ENCODE measurements around the gene ZNF496.

Gene ZNF496

DNA sequence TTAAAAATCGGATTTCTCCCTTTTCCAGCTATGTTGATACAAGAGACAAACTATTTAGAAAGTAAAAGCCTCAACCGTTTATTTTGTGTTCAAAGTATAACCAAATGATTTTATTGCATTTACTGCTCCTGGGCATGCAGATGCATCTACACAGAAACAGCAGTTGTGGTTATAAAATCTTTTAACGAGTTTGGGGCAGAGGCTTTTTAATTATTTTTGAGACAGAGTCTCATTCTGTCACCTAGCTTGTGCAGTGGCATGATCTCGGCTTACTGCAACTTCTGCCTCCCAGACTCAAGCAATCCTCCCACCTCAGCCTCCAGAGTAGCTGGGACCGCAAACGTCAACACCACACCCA, 33.6 kb downstream of the ZNF496 start:
- no peak overlapping the region for H3K4me3 ChIP-seq (ENCODE audit: low read length)
- TF ChIP-seq, protein P1, sequence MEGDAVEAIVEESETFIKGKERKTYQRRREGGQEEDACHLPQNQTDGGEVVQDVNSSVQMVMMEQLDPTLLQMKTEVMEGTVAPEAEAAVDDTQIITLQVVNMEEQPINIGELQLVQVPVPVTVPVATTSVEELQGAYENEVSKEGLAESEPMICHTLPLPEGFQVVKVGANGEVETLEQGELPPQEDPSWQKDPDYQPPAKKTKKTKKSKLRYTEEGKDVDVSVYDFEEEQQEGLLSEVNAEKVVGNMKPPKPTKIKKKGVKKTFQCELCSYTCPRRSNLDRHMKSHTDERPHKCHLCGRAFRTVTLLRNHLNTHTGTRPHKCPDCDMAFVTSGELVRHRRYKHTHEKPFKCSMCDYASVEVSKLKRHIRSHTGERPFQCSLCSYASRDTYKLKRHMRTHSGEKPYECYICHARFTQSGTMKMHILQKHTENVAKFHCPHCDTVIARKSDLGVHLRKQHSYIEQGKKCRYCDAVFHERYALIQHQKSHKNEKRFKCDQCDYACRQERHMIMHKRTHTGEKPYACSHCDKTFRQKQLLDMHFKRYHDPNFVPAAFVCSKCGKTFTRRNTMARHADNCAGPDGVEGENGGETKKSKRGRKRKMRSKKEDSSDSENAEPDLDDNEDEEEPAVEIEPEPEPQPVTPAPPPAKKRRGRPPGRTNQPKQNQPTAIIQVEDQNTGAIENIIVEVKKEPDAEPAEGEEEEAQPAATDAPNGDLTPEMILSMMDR (conservative IDR thresholded peaks at IDR 0.05; ENCODE audit: low read length): no peak
- DNase-seq (ENCODE audit: low read depth): no peak

DNA sequence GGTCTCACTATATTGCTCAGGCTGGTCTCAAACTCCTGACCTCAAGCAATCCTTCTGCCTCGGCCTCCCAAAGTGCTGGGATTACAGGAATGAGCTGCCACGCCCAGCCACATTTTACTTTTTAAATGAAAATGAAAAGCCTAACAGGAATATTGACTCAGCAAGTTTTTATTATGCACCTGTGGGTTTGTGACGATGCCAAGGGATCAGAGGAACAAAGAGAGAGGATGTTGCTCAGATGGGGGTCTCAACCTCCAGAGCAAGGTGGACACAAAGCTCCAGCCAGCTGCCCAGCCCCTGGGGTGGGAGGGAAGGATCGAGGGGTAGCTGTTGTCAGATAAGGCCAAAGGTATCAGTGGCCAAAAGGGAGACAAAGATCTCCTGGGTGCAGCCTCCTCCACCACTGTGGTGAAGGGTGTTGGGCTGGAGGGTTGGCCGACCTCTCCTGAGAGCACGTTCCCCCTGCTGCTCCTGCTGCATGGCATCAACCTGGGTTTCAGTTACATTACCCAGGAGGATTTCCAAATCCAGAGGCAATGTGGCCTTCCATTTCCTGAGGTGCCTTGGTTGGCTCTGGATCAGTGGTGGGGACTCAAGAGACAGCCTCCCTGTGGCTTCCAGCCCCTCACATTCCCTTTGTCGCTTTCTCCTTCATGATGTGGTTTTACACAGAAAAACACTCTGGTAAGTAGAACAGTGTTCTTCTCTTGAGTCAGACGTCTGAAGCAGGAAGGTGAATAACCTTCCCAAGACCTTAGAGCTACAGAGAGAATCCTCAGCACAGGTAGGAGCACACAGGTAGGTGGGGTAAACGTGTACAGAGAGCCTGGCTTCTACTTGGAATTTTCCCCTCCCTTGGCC, 34.2 kb downstream of the ZNF496 start:
- no peak overlapping the region for H3K4me3 ChIP-seq (ENCODE audit: low read length)
- TF ChIP-seq, protein P1 (conservative IDR thresholded peaks at IDR 0.05; ENCODE audit: low read length): no peak
- no peak for DNase-seq (ENCODE audit: low read depth)

DNA sequence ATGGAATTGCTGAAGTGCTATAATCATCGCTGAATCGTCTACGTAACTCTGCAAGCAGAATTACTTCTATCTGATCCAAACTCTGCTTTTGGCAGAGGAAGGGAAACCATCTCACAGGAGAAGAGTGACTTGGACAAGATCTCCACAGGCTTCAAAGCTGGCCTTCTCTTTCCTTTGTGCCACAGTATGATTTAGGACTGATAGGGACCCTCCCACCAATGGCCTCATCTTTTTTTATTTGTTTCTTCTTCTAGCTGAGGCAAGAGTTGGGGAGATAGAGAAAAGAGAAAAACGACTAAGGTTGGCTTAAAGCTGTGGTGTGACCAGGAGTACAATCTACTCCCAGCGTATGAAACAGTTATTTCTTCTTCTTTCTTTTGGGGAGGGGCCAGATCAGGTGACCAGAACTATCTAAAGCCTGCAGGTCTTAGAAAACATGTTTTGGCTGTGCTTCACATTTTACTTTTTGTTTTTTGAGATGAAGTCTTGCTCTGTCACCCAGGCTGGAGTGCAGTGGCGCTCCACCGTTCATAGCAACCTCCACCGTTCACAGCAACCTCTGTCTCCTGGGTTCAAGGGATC, 35.0 kb downstream of the ZNF496 start:
- no peak for DNase-seq (ENCODE audit: low read depth)
- TF ChIP-seq, protein P1 (conservative IDR thresholded peaks at IDR 0.05; ENCODE audit: low read length): no peak
- no peak overlapping the region for H3K4me3 ChIP-seq (ENCODE audit: low read length)

- no peak for DNase-seq (ENCODE audit: low read depth)
- H3K4me3 ChIP-seq (ENCODE audit: low read length): no peak overlapping the region
- TF ChIP-seq, protein P1 (conservative IDR thresholded peaks at IDR 0.05; ENCODE audit: low read length): no peak
Observed at GRCh38 chr1:247295746-247296145, 35.9 kb downstream of the ZNF496 start.

DNA sequence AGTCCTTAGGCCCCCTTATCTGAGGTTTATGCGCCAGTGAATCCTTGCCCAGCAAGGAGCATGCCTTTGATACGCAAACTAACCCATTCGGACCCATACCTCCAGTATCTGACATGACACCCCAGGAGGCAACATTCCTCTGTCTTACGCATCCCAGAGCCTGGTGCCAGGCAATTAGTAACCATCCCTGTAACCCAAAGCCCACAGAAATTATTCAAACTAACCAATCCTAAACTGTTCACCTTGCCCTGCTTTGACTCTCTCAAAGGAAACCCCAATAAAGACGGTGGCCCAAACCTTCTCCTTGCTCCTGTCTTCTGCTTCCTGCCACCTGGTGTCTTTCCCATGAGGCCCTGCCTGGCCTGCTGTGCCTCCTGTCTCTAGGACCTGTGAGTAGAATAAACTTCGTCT, 36.4 kb downstream of the ZNF496 start:
- H3K4me3 ChIP-seq (ENCODE audit: low read length): no peak overlapping the region
- TF ChIP-seq, protein P1 (conservative IDR thresholded peaks at IDR 0.05; ENCODE audit: low read length): no peak
- DNase-seq (ENCODE audit: low read depth): peak; percentile 21

- H3K4me3 ChIP-seq (ENCODE audit: low read length): no peak overlapping the region
- TF ChIP-seq, protein P1 (conservative IDR thresholded peaks at IDR 0.05; ENCODE audit: low read length): no peak
- DNase-seq (ENCODE audit: low read depth): peak; percentile 81
Observed at GRCh38 chr1:247294282-247294681, 37.4 kb downstream of the ZNF496 start.

DNA sequence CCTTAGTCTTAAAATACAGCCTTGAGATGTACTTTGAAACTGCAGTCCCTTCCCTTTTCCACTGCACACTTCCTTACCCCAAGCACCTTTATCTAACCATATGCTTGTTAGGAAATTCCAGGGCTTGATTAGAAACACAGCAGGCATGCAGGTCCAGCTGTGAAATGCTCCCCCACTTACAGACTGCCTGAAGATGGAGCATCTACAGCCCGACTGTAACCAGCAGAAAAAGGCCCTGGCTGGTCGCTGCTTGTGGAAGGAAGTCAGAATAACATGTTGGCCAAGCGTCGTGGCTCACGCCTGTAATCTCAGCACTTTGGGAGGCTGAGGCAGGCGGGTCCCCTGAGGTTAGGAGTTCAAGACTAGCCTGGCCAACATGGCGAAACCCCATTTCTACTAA, 38.6 kb downstream of the ZNF496 start:
- no peak overlapping the region for H3K4me3 ChIP-seq (ENCODE audit: low read length)
- TF ChIP-seq, protein P1 (conservative IDR thresholded peaks at IDR 0.05; ENCODE audit: low read length): no peak
- DNase-seq (ENCODE audit: low read depth): peak; percentile 64
